HCT116 (cell line): ENCODE data around the gene ABHD16B. TPM values are rescaled to one million over a fixed set of nuclear protein-coding genes. Genes with fewer than 3 reads are reported as not detected.

Experiments
- ATAC-seq: fragments of 200-7000 bp; cut with Tn5 transposase; 2 replicates; pipeline ENCODE4 v1.9.1; 2020; ENCODE audit warnings: mild to moderate bottlenecking, moderate library complexity
- BruUV-seq: library from RNA; stranded (reverse); fragments of 400-500 nt; replicated peaks from 2 replicates; lab custom pipeline; 2021; lab: Mats Ljungman, UMichigan
- CTCF ChIA-PET: fragments of 300-600 bp; sonication (Branson Sonifier 250); formaldehyde crosslinking; loops from one replicate; lab custom pipeline; 2021; ENCODE audit warnings: antibody characterized with exemption; lab: Charles Lee
- POLR2A ChIA-PET: fragments of 300-600, 350-600 bp; sonication (Branson Sonifier 250); formaldehyde crosslinking; loops from one replicate; lab custom pipeline; 2021; ENCODE audit warnings: antibody characterized with exemption; lab: Charles Lee
- RAD21 ChIA-PET, 2 experiments: fragments of 300-600 bp; sonication (Branson Sonifier 250); formaldehyde crosslinking; loops; one replicate each; lab custom pipeline; 2023; ENCODE audit warnings: low total read pairs in 2 of 2; ENCODE audit not compliant: uncharacterized antibody in 2 of 2, unreplicated experiment in 2 of 2, low non-redundant PET in 1 of 2; lab: Charles Lee
- DNase-seq: peaks from one replicate; pipeline ENCODE4 v3.0.0-alpha.2; 2010; ENCODE audit warnings: low read depth, low spot score
- H2AFZ ChIP-seq: fragments of 200-600 bp; shearing (Covaris generic), sonication (generic); 2 replicates; pipeline ENCODE4 v1.6.1; 2017; ENCODE audit warnings: low read depth, mixed run types, mixed read lengths, antibody characterized with exemption, low read length; ENCODE audit not compliant: poor library complexity, severe bottlenecking
- H3K27ac ChIP-seq: 2 replicates; pipeline ENCODE4 v1.5.1; 2012; ENCODE audit warnings: low read depth, low read length
- H3K27me3 ChIP-seq: fragments of 200-600 bp; sonication (generic); 2 replicates; pipeline ENCODE4 v1.6.1; 2016; ENCODE audit warnings: mixed run types, low read length, mixed read lengths; ENCODE audit not compliant: insufficient read depth
- H3K36me3 ChIP-seq, 2 experiments: fragments of 200-500 bp in 1 of 2; fragments of 200-600 bp in 1 of 2; sonication (Bioruptor generic) in 1 of 2; sonication (generic) in 1 of 2; 2 replicates each; pipeline versions ENCODE4 v1.5.1 to v1.6.1; 2014 to 2016; ENCODE audit warnings: low read length in 2 of 2, inconsistent platforms in 1 of 2, mixed read lengths in 1 of 2, mixed run types in 1 of 2; ENCODE audit not compliant: insufficient read depth in 2 of 2, control insufficient read depth in 1 of 2
- H3K4me1 ChIP-seq, 2 experiments: fragments of 200-600 bp in 1 of 2; sonication (generic) in 1 of 2; 2 replicates each; pipeline versions ENCODE4 v1.5.1 to v1.6.1; 2012 to 2017; ENCODE audit warnings: low read length in 2 of 2, inconsistent platforms in 1 of 2, mild to moderate bottlenecking in 1 of 2, mixed read lengths in 1 of 2, mixed run types in 1 of 2, moderate library complexity in 1 of 2; ENCODE audit not compliant: insufficient read depth in 2 of 2, control insufficient read depth in 1 of 2
- H3K4me2 ChIP-seq: fragments of 200-600 bp; sonication (generic); 2 replicates; pipeline ENCODE4 v1.6.1; 2017; ENCODE audit warnings: mixed run types, low read length, mixed read lengths
- H3K4me3 ChIP-seq, 2 experiments: fragments of 200-600 bp in 1 of 2; sonication (generic) in 1 of 2; replicated peaks in 1 of 2; 2 replicates each; pipeline ENCODE4 v1.5.1; 2011 to 2016; ENCODE audit warnings: low read length in 2 of 2, control low read depth in 1 of 2, low read depth in 1 of 2, mild to moderate bottlenecking in 1 of 2, mixed read lengths in 1 of 2, mixed run types in 1 of 2
- H3K79me2 ChIP-seq: fragments of 200-600 bp; sonication (generic); 2 replicates; pipeline ENCODE4 v1.6.1; 2017; ENCODE audit warnings: mild to moderate bottlenecking, mixed run types, low read length, moderate library complexity, mixed read lengths; ENCODE audit not compliant: insufficient read depth
- H3K9ac ChIP-seq: fragments of 200-600 bp; sonication (generic); 2 replicates; pipeline ENCODE4 v1.6.1; 2016; ENCODE audit warnings: low read length, mixed read lengths
- H3K9me2 ChIP-seq: fragments of 200-600 bp; sonication (generic), shearing (Covaris generic); 2 replicates; pipeline ENCODE4 v1.6.1; 2017; ENCODE audit warnings: mixed run types, mild to moderate bottlenecking, moderate library complexity; ENCODE audit not compliant: insufficient read depth
- H3K9me3 ChIP-seq, 2 experiments: fragments of 200-500 bp in 1 of 2; fragments of 200-600 bp in 1 of 2; sonication (Bioruptor generic) in 1 of 2; sonication (generic) in 1 of 2; 2 replicates each; pipeline ENCODE4 v1.6.1; 2014 to 2017; ENCODE audit warnings: low read length in 2 of 2, mixed read lengths in 2 of 2, inconsistent platforms in 1 of 2, low read depth in 1 of 2, mild to moderate bottlenecking in 1 of 2, mixed run types in 1 of 2, moderate library complexity in 1 of 2; ENCODE audit not compliant: control insufficient read depth in 1 of 2, insufficient read depth in 1 of 2
- H4K20me1 ChIP-seq: fragments of 200-600 bp; sonication (generic), shearing (Covaris generic); 2 replicates; pipeline ENCODE4 v1.6.1; 2017; ENCODE audit warnings: mixed run types, mild to moderate bottlenecking, moderate library complexity; ENCODE audit not compliant: insufficient read depth
- ATF3 ChIP-seq: IDR thresholded peaks from 2 replicates; pipeline ENCODE4 v1.6.1; 2012
- CEBPB ChIP-seq: IDR thresholded peaks from 2 replicates; pipeline ENCODE4 v1.6.1; 2012; ENCODE audit warnings: low read depth
- CTCF ChIP-seq, 3 experiments: fragments of 200-600 bp in 1 of 3; sonication (generic) in 1 of 3; IDR thresholded peaks in 2 of 3; conservative IDR thresholded peaks in 1 of 3; 2 replicates each; pipeline ENCODE4 v1.5.1; 2012 to 2017; ENCODE audit warnings: low read depth in 2 of 3, low read length in 2 of 3, antibody characterized with exemption in 1 of 3, borderline replicate concordance in 1 of 3, control low read depth in 1 of 3, mild to moderate bottlenecking in 1 of 3, mixed read lengths in 1 of 3, mixed run types in 1 of 3, moderate library complexity in 1 of 3; ENCODE audit not compliant: insufficient read depth in 1 of 3
- EGR1 ChIP-seq: IDR thresholded peaks from 2 replicates; pipeline ENCODE4 v1.6.1; 2012; ENCODE audit warnings: low read depth
- ELF1 ChIP-seq: IDR thresholded peaks from 2 replicates; pipeline ENCODE4 v1.6.1; 2012; ENCODE audit warnings: low read depth, borderline replicate concordance
- EZH2 ChIP-seq: fragments of 200-600 bp; sonication (generic); IDR thresholded peaks from 2 replicates; pipeline ENCODE4 v1.6.1; 2017; ENCODE audit warnings: antibody characterized with exemption, mixed run types
- EZH2phosphoT487 ChIP-seq: fragments of 200-600 bp; IDR thresholded peaks from 2 replicates; pipeline ENCODE4 v1.6.1; 2018; ENCODE audit warnings: antibody characterized with exemption, borderline replicate concordance
- FOSL1 ChIP-seq: IDR thresholded peaks from 2 replicates; pipeline ENCODE4 v1.6.1; 2012; ENCODE audit warnings: low read depth
- JUND ChIP-seq: IDR thresholded peaks from 2 replicates; pipeline ENCODE4 v1.6.1; 2012
- MAX ChIP-seq: IDR thresholded peaks from 2 replicates; pipeline ENCODE4 v1.6.1; 2012
- POLR2AphosphoS5 ChIP-seq: IDR thresholded peaks from 2 replicates; pipeline ENCODE4 v1.6.1; 2011; ENCODE audit warnings: mild to moderate bottlenecking, low read depth, low read length, moderate library complexity
- RAD21 ChIP-seq: IDR thresholded peaks from 2 replicates; pipeline ENCODE4 v1.6.1; 2012; ENCODE audit warnings: low read depth, mild to moderate bottlenecking
- SP1 ChIP-seq: IDR thresholded peaks from 2 replicates; pipeline ENCODE4 v1.6.1; 2012; ENCODE audit warnings: low read depth
- SRF ChIP-seq: IDR thresholded peaks from 2 replicates; pipeline ENCODE4 v1.6.1; 2012; ENCODE audit warnings: low read depth
- TCF7L2 ChIP-seq: IDR thresholded peaks from 2 replicates; pipeline ENCODE4 v1.7.0; 2011; ENCODE audit warnings: borderline replicate concordance, inconsistent platforms; ENCODE audit not compliant: insufficient read depth, insufficient read length; ENCODE audit errors: extremely low read depth
- YY1 ChIP-seq: IDR thresholded peaks from 2 replicates; pipeline ENCODE4 v1.6.1; 2011; ENCODE audit warnings: low read length, low read depth, moderate library complexity, mild to moderate bottlenecking; ENCODE audit not compliant: insufficient replicate concordance; ENCODE audit errors: extremely low read depth
- ZBTB33 ChIP-seq: IDR thresholded peaks from 2 replicates; pipeline ENCODE4 v1.6.1; 2011; ENCODE audit warnings: mild to moderate bottlenecking, low read length, moderate library complexity; ENCODE audit not compliant: insufficient replicate concordance; ENCODE audit errors: extremely low read depth
- ZFX ChIP-seq: fragments of 450-650 bp; IDR thresholded peaks from 2 replicates; pipeline ENCODE4 v1.6.1; 2017
- ZNF274 ChIP-seq: fragments of 200-500 bp; sonication (Bioruptor generic); IDR thresholded peaks from 2 replicates; pipeline ENCODE4 v1.6.1; 2014; ENCODE audit warnings: mild to moderate bottlenecking, low read depth, low read length, inconsistent platforms
- intact Hi-C: fragments of 100-400 bp; cut with micrococcal nuclease; formaldehyde crosslinking; loops from 2 replicates; pipeline ENCODE4 v1.10.0; 2022
- total RNA-seq: library from RNA; stranded (reverse); gene quantifications from one replicate; pipeline ENCODE4 v1.2.1, GENCODE V29; 2021; ENCODE audit not compliant: unreplicated experiment

Gene ABHD16B
- total RNA-seq, 1 experiment from 2014 or later: not detected

- CTCF ChIA-PET: no interaction called here
- Histone ChIP-seq H3K4me1 (peaks cover 14 to 44% of the 10 kb centered on the region in 2 experiments), H3K79me2 (0 out of 2 replicates have a peak, but pooled peaks cover 3% of the 10 kb centered on the region), H3K9me2 (no peaks in the 10 kb centered on the region), H3K9me3 (no peaks in the 10 kb centered on the region), H3K4me2 (peak overlapping the region; percentile 61), H3K9ac (no peak overlapping the region), H3K36me3 (no peaks in the 10 kb centered on the region), H3K27ac (peak overlapping the region; percentile 18; the same call in 1 of the 2 replicates), H2AFZ (no peak overlapping the region), H3K27me3 (no peaks in the 10 kb centered on the region), H3K4me3 (peak overlapping the region; percentile 26 to 51), H4K20me1 (no peaks in the 10 kb centered on the region)
- intact Hi-C loops: no loop called here
- DNase-seq (no peak), ATAC-seq (no peak)
- no peak for TF ChIP-seq SRF
- no peak for TF ChIP-seq ELF1
- TF ChIP-seq ZBTB33: no peak
- TF ChIP-seq SP1: no peak
- no peak for TF ChIP-seq JUND
- no peak for TF ChIP-seq MAX
- TF ChIP-seq POLR2AphosphoS5: no peak
- TF ChIP-seq ZFX: no peak
- no peak for TF ChIP-seq CEBPB
- TF ChIP-seq RAD21: no peak
- TF ChIP-seq EZH2: no peak
- no peak for TF ChIP-seq FOSL1
- no peak for TF ChIP-seq YY1
- no peak for TF ChIP-seq EGR1
- no peak for TF ChIP-seq ZNF274
- TF ChIP-seq ATF3: no peak
- no peak for TF ChIP-seq EZH2phosphoT487
- TF ChIP-seq CTCF (IDR thresholded peaks at IDR 0.05 in 2 of 3, conservative IDR thresholded peaks at IDR 0.05 in 1 of 3; ENCODE audit: borderline replicate concordance in 1 of 3, insufficient read depth in 1 of 3, low read depth in 2 of 3, low read length in 2 of 3): no peak
- no peak for TF ChIP-seq TCF7L2
- no TSS peak for BruUV-seq
- RAD21 ChIA-PET: no interaction called here
- POLR2A ChIA-PET: no interaction called here
Observed at GRCh38 chr20:63829945-63830835, 31.1 kb upstream of the ABHD16B start.
